BJ (cell line): ENCODE results near the gene RBBP8NL. TPM values are rescaled to one million over a fixed set of nuclear protein-coding genes. Genes with fewer than 3 reads are reported as not detected.

ENCODE experiments used
- CTCF ChIA-PET: fragments of 350-600 bp; formaldehyde crosslinking; extraction: SDS; loops from one replicate; lab custom pipeline; 2021; ENCODE audit warnings: antibody characterized with exemption, inconsistent platforms; lab: Yijun Ruan, JAX
- POLR2A ChIA-PET: fragments of 300-600 bp; sonication (Branson Sonifier 250); formaldehyde crosslinking; extraction: SDS; loops from one replicate; lab custom pipeline; 2021; ENCODE audit warnings: antibody characterized with exemption; lab: Charles Lee
- DNase-seq: peaks from one replicate; pipeline ENCODE4 v3.0.0-alpha.2; 2011; ENCODE audit warnings: low read depth
- H3K27me3 ChIP-seq: 2 replicates; pipeline ENCODE4 v1.6.0; 2011; ENCODE audit warnings: low read length; ENCODE audit not compliant: control insufficient read depth, insufficient read depth
- H3K36me3 ChIP-seq: 2 replicates; pipeline ENCODE4 v1.5.1; 2011; ENCODE audit warnings: low read length; ENCODE audit not compliant: control insufficient read depth, insufficient read depth
- H3K4me3 ChIP-seq: 2 replicates; pipeline ENCODE4 v1.5.1; 2011; ENCODE audit warnings: low read depth, mild to moderate bottlenecking, control low read depth, low read length
- CTCF ChIP-seq: IDR thresholded peaks from 2 replicates; pipeline ENCODE4 v1.5.1; 2011; ENCODE audit warnings: low read depth, mild to moderate bottlenecking, control low read depth, inconsistent platforms, low read length, moderate library complexity; ENCODE audit not compliant: insufficient read depth
- polyA plus RNA-seq: library from polyadenylated mRNA; depleted of rRNA; stranded (reverse); fragments of >200 nt; gene quantifications from 2 replicates; pipeline ENCODE4 v1.2.3, GENCODE V29; 2011

RBBP8NL gene
- polyA plus RNA-seq, 1 experiment: not detected

GRCh38 chr20:62430866-62431447 lies 3.6 kb upstream of the RBBP8NL start:
- POLR2A ChIA-PET: no interaction called here
- CTCF ChIA-PET: no interaction called here

DNA sequence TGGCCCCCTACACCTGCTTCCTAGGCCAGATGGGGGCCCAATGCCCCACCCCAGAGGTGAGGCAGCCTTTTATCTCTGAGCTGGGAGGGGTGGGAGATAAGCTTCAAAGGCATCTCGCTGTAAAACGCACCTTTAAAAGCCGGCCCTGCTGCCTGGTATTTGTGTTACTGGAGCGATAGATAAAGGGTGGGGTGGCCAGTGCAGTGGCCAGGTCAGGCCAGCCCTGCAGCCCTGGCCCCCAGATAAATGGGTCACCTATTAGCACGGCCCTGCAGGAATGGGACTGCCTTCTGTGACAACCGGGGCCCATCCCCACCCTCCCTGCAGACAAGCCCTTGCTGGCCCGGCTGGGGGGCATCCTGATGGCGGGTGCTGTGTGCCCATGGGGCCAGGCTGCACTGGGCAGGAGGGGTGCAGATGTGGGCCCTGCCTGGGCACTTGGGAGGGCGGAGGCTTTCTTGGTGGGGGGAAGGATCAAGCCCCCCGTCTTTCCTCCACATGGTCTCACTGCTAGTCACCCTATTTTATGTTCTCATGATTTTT lies 3.0 kb upstream of the RBBP8NL start:
- POLR2A ChIA-PET: no interaction called here
- peaks cover 12% of the 10 kb centered on the region for H3K27me3 ChIP-seq
- no peak for TF ChIP-seq CTCF
- no peak overlapping the region for H3K4me3 ChIP-seq
- no peaks in the 10 kb centered on the region for H3K36me3 ChIP-seq
- CTCF ChIA-PET: no interaction called here
- DNase-seq: no peak

More at GRCh38 chr20:62430866-62431447, 3.6 kb upstream of the RBBP8NL start:
- no peaks in the 10 kb centered on the region for H3K36me3 ChIP-seq
- no peak overlapping the region for H3K4me3 ChIP-seq
- peaks cover 13% of the 10 kb centered on the region for H3K27me3 ChIP-seq
- no peak for DNase-seq
- no peak for TF ChIP-seq CTCF

DNA sequence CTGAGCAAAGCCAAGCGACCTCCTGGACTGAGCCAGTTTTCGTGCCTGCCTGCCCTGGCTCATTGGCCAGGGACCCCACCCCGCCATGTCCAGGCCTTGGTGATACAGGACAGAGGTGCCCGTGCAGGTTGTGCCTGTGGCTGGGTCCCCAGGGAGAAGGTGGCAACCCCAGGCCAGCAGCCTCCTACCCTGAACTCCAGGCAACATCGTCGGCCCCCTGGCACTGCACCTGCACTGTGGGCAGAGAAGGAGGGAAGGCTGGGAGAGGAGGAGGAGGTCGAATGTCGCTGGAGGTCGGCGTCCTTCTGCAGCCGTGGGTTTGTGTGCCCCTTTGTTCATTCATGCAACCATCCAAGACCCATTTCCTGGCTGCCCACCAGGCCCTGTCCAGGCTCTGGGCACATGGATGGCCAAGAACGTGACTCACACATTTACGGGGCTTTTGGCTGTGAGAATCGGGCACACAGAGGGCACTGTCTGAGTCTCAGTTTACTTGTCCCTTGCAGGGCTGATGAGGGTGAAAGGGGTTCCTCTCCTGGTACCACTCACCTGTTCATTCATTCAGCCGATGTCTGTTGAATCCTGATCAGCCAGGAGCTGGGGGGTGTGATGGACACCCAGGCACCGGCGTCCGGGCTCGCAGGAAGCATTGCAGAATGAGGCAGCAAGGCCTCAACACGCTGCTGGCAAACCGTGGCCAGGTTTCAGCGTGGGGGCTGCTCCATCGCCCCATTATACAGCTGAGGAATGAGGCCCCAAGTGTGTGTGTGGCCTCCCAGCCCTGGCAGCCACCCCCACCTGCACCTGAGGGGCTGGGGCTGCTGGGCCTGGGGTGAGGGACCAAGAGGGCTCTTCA lies 2.3 kb upstream of the RBBP8NL start:
- Histone ChIP-seq H3K27me3 (peaks cover 11% of the 10 kb centered on the region), H3K4me3 (no peak overlapping the region), H3K36me3 (no peaks in the 10 kb centered on the region)
- CTCF ChIA-PET: no interaction called here
- no peak for TF ChIP-seq CTCF
- DNase-seq: no peak
- POLR2A ChIA-PET: no interaction called here

- ChIA-PET CTCF (no interaction called here), POLR2A (no interaction called here)
- DNase-seq: no peak
- Histone ChIP-seq H3K27me3 (peaks cover 10% of the 10 kb centered on the region), H3K36me3 (no peaks in the 10 kb centered on the region), H3K4me3 (no peak overlapping the region)
- no peak for TF ChIP-seq CTCF
These were observed 1.3 kb upstream of the RBBP8NL start for GRCh38 chr20:62428396-62429295.
